MM.1S (cell line): ENCODE results near the gene BCR.
A peak's percentile ranks its signal among the peaks of the same experiment; 100 is the strongest.

Source experiments
- CTCF ChIP-seq: fragments of 300-600 bp; sonication (generic); IDR thresholded peaks from 2 replicates; pipeline ENCODE4 v1.5.1; 2016; ENCODE audit warnings: antibody characterized with exemption, low read length, mixed read lengths
- EZH2phosphoT487 ChIP-seq: fragments of 300-600 bp; sonication (generic); IDR thresholded peaks from 2 replicates; pipeline ENCODE4 v1.6.1; 2018; ENCODE audit warnings: antibody characterized with exemption, low read length

- TF ChIP-seq CTCF (peak; percentile 84), EZH2phosphoT487 (no peak)
Measured at GRCh38 chr22:23281406-23282088, 101.2 kb downstream of the BCR start.
